Neural progenitor cell (in vitro differentiated cells): ENCODE data around the gene DMAC2L. TPM values are rescaled to one million over a fixed set of nuclear protein-coding genes. Genes with fewer than 3 reads are reported as not detected.

Source experiments
- DNase-seq: peaks from one replicate; pipeline ENCODE4 v3.0.0-alpha.2; 2016; ENCODE audit warnings: low spot score
- H2AFZ ChIP-seq: fragments of 200-600 bp; sonication (generic); replicated peaks from 2 replicates; pipeline ENCODE4 v1.6.1; 2016; ENCODE audit warnings: antibody characterized with exemption
- H3F3A ChIP-seq: fragments of 200-600 bp; sonication (generic); 2 replicates; pipeline ENCODE4 v1.6.1; 2016; ENCODE audit warnings: antibody characterized with exemption, low read depth
- H3K27ac ChIP-seq: fragments of 200-600 bp; sonication (generic); 2 replicates; pipeline ENCODE4 v1.5.1; 2016; ENCODE audit warnings: mild to moderate bottlenecking
- H3K27me3 ChIP-seq: fragments of 200-600 bp; sonication (generic); 2 replicates; pipeline ENCODE4 v1.6.1; 2016; ENCODE audit warnings: mild to moderate bottlenecking, moderate library complexity
- H3K36me3 ChIP-seq: fragments of 200-600 bp; sonication (generic); 2 replicates; pipeline ENCODE4 v1.5.1; 2016
- H3K4me1 ChIP-seq: fragments of 200-600 bp; sonication (generic); 2 replicates; pipeline ENCODE4 v1.6.1; 2016; ENCODE audit warnings: mixed run types
- H3K4me2 ChIP-seq: fragments of 200-600 bp; sonication (generic); 2 replicates; pipeline ENCODE4 v1.6.1; 2016
- H3K4me3 ChIP-seq: fragments of 200-600 bp; sonication (generic); 2 replicates; pipeline ENCODE4 v1.5.1; 2016
- H3K79me2 ChIP-seq: fragments of 200-600 bp; sonication (generic); 2 replicates; pipeline ENCODE4 v1.6.1; 2016; ENCODE audit warnings: low read depth
- H3K9ac ChIP-seq: fragments of 200-600 bp; sonication (generic); 2 replicates; pipeline ENCODE4 v1.6.1; 2016
- H3K9me3 ChIP-seq: fragments of 200-600 bp; sonication (generic); 2 replicates; pipeline ENCODE4 v1.5.1; 2016; ENCODE audit warnings: low read depth
- H4K20me1 ChIP-seq: fragments of 200-600 bp; sonication (generic); 2 replicates; pipeline ENCODE4 v1.6.1; 2016; ENCODE audit warnings: low read depth
- H3K27ac Mint-ChIP-seq: 3 replicates; pipeline ENCODE4 v1.8.0; 2021; ENCODE audit warnings: mixed read lengths
- H3K27me3 Mint-ChIP-seq: 2 replicates; pipeline ENCODE4 v1.8.0; 2022; ENCODE audit warnings: low read depth, mild to moderate bottlenecking, inconsistent platforms, moderate library complexity, mixed read lengths; ENCODE audit not compliant: insufficient read depth
- H3K36me3 Mint-ChIP-seq: 3 replicates; pipeline ENCODE4 v1.8.0; 2021; ENCODE audit warnings: mixed read lengths
- H3K4me1 Mint-ChIP-seq: 3 replicates; pipeline ENCODE4 v1.8.0; 2021; ENCODE audit warnings: mixed read lengths
- H3K4me3 Mint-ChIP-seq: 3 replicates; pipeline ENCODE4 v1.8.0; 2021; ENCODE audit warnings: mild to moderate bottlenecking, moderate library complexity, mixed read lengths
- H3K9me3 Mint-ChIP-seq: 3 replicates; pipeline ENCODE4 v1.8.0; 2020; ENCODE audit warnings: mixed read lengths
- EZH2 ChIP-seq: fragments of 200-600 bp; sonication (generic); IDR thresholded peaks from 2 replicates; pipeline ENCODE4 v1.6.1; 2017; ENCODE audit warnings: antibody characterized with exemption, mild to moderate bottlenecking, moderate library complexity
- EZH2phosphoT487 ChIP-seq: fragments of 200-600 bp; sonication (generic); IDR thresholded peaks from 2 replicates; pipeline ENCODE4 v1.6.1; 2017; ENCODE audit warnings: antibody characterized with exemption
- total RNA-seq: library from RNA; depleted of rRNA; stranded (reverse); fragments of >200 nt; gene quantifications from 2 replicates; pipeline ENCODE4 v1.2.3, GENCODE V29; 2015; ENCODE audit warnings: low replicate concordance
- TF ChIP-seq, protein P1 (sequence below): fragments of 200-600 bp; sonication (generic); IDR thresholded peaks from 2 replicates; pipeline ENCODE4 v1.5.1; 2017; ENCODE audit warnings: antibody characterized with exemption, mild to moderate bottlenecking

The DMAC2L gene
- total RNA-seq, 1 donor from 2014 or later = 17.6 TPM

- H3K27ac ChIP-seq = no peak overlapping the region
- H3K27me3 Mint-ChIP-seq = peaks cover 8% of the 10 kb centered on the region
- no peak for TF ChIP-seq EZH2
- TF ChIP-seq, protein P1, sequence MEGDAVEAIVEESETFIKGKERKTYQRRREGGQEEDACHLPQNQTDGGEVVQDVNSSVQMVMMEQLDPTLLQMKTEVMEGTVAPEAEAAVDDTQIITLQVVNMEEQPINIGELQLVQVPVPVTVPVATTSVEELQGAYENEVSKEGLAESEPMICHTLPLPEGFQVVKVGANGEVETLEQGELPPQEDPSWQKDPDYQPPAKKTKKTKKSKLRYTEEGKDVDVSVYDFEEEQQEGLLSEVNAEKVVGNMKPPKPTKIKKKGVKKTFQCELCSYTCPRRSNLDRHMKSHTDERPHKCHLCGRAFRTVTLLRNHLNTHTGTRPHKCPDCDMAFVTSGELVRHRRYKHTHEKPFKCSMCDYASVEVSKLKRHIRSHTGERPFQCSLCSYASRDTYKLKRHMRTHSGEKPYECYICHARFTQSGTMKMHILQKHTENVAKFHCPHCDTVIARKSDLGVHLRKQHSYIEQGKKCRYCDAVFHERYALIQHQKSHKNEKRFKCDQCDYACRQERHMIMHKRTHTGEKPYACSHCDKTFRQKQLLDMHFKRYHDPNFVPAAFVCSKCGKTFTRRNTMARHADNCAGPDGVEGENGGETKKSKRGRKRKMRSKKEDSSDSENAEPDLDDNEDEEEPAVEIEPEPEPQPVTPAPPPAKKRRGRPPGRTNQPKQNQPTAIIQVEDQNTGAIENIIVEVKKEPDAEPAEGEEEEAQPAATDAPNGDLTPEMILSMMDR = no peak
- no peak for TF ChIP-seq EZH2phosphoT487
- no peak for DNase-seq
- no peak overlapping the region for H3K4me3 ChIP-seq
- H4K20me1 ChIP-seq = no peaks in the 10 kb centered on the region
- H3K79me2 ChIP-seq = no peaks in the 10 kb centered on the region
- no peak overlapping the region for H3K27ac Mint-ChIP-seq
- H3K4me2 ChIP-seq = no peak overlapping the region
- H3K36me3 ChIP-seq = no peaks in the 10 kb centered on the region
- H3K4me1 Mint-ChIP-seq = no peaks in the 10 kb centered on the region
- H3K9me3 Mint-ChIP-seq = no peaks in the 10 kb centered on the region
- H3F3A ChIP-seq = peaks cover 5% of the 10 kb centered on the region
- H3K9me3 ChIP-seq = no peaks in the 10 kb centered on the region
- peaks cover 9% of the 10 kb centered on the region for H3K4me1 ChIP-seq
- no peak overlapping the region for H3K9ac ChIP-seq
- H3K4me3 Mint-ChIP-seq = no peak overlapping the region
- H3K27me3 ChIP-seq = no peaks in the 10 kb centered on the region
- no peaks in the 10 kb centered on the region for H3K36me3 Mint-ChIP-seq
- H2AFZ ChIP-seq = no peak overlapping the region
Observed at GRCh38 chr14:50357124-50357523, 45.0 kb downstream of the DMAC2L start.

DNA sequence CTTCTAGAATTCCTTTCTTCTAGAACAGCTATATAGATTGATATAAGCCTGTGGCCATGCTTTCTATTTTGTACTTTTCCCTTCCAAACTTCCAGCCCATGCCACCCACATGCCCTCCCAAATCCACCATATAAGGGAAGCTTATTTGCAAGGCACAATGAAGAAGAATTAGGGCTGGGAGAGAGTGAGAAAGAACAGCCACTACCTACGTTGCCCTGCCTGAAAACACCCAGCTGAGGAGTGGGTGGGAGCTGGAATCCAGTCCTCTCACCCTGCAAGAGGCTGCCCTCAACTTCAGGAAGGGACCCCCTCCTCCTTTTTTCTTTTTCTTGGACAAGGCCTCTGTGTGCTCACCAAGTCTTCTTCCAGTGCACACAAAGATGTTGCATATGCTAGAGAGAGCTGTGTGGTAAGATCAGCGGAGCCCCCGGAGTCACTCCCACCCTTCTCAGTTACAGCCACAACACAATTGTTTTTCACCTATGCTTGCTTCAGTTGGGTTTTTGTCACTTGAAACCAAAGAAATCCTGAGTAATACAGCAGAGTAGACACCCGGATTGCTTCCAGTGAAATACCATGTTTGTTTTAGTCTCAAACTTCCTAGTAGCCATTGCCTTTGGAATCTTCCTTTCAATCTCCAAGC lies 45.8 kb downstream of the DMAC2L start:
- Histone ChIP-seq H2AFZ (peak overlapping the region; percentile 92), H3K4me1 (peaks cover 9% of the 10 kb centered on the region), H3K79me2 (no peaks in the 10 kb centered on the region), H3K9ac (no peak overlapping the region), H3K27ac (no peak overlapping the region), H3F3A (peaks cover 5% of the 10 kb centered on the region), H3K4me2 (no peak overlapping the region), H3K27me3 (no peaks in the 10 kb centered on the region), H4K20me1 (no peaks in the 10 kb centered on the region), H3K4me3 (no peak overlapping the region), H3K36me3 (no peaks in the 10 kb centered on the region), H3K9me3 (no peaks in the 10 kb centered on the region)
- Mint-ChIP-seq H3K36me3 (no peaks in the 10 kb centered on the region), H3K27me3 (peaks cover 8% of the 10 kb centered on the region), H3K4me3 (no peak overlapping the region), H3K4me1 (no peaks in the 10 kb centered on the region), H3K27ac (no peak overlapping the region), H3K9me3 (no peaks in the 10 kb centered on the region)
- no peak for DNase-seq
- TF ChIP-seq EZH2 (no peak), EZH2phosphoT487 (no peak)
- TF ChIP-seq, protein P1 = no peak

GRCh38 chr14:50359631-50360030 lies 47.5 kb downstream of the DMAC2L start:
- Mint-ChIP-seq H3K36me3 (no peaks in the 10 kb centered on the region), H3K4me1 (no peaks in the 10 kb centered on the region), H3K4me3 (no peak overlapping the region), H3K27me3 (peaks cover 8% of the 10 kb centered on the region), H3K27ac (no peak overlapping the region), H3K9me3 (no peaks in the 10 kb centered on the region)
- no peak for DNase-seq
- Histone ChIP-seq H3K27ac (no peak overlapping the region), H3K4me1 (peaks cover 9% of the 10 kb centered on the region), H3K9ac (no peak overlapping the region), H2AFZ (no peak overlapping the region), H3F3A (peaks cover 5% of the 10 kb centered on the region), H4K20me1 (no peaks in the 10 kb centered on the region), H3K4me3 (no peak overlapping the region), H3K36me3 (no peaks in the 10 kb centered on the region), H3K9me3 (no peaks in the 10 kb centered on the region), H3K4me2 (no peak overlapping the region), H3K27me3 (no peaks in the 10 kb centered on the region), H3K79me2 (no peaks in the 10 kb centered on the region)
- TF ChIP-seq, protein P1 = no peak
- no peak for TF ChIP-seq EZH2phosphoT487
- no peak for TF ChIP-seq EZH2
